ENCODE data around the gene PCID2. TPM values are rescaled to one million over a fixed set of nuclear protein-coding genes. Genes with fewer than 3 reads are reported as not detected.

The PCID2 gene
- total RNA-seq, 4 donors from 2014 or later, result 28.0 to 44.2 (median 40.3) TPM

DNA sequence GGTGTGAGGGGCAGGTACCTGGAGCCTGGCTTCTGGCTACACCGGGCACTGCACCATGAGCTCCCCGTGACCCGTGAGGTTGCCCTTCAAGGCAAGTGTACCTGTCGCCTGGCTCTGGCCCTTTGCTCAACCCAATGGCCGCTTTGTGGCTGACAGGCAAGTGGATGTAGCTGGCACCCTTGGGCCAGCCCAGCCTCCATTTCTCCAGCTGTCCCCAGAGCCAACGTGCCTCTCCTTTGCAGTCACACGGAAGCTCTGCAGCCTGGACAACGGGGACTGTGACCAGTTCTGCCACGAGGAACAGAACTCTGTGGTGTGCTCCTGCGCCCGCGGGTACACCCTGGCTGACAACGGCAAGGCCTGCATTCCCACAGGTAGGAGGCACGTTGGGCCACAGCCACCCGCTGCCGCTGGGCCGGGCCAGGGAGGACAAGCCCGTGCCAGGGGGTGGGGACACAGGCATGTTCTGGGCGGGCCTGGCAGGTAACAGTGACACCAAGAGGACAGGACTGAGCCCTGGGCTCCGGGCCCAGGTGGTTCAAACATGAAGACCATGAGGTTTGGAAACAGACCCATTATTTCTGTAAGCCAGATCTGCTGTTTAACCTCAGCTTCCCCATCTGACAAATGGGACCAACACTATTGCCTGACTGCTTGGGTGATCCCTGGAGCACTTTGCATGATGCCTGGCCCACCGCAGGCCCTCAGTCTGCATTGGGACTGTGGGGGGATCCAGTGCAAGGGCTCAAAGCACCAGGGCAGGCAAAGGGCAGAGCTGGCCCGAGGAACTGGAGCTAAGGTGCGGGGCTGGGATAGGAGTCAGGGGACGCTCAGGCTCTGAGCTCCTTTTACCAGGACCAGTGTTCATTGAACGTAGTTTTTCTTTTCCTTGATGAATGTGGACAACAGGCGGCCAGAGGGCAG, 67.5 kb downstream of the PCID2 start:
- 70 to 91% methylated on average over 24 to 25 of the region's 26 CpGs for WGBS, 2 donors
- no peak overlapping the region for H3K4me3 ChIP-seq (ENCODE audit: low read depth, poor library complexity, severe bottlenecking)
- peak in 1 of 2 donors; percentile 85 for DNase-seq (ENCODE audit: low spot score in 2 of 2)
- intact Hi-C loops (cut with DNase I; ENCODE audit: low total_unique reads), result no loop called here
- no peak for TF ChIP-seq POLR2A (IDR thresholded peaks at IDR 0.05)
- TF ChIP-seq, protein P1, sequence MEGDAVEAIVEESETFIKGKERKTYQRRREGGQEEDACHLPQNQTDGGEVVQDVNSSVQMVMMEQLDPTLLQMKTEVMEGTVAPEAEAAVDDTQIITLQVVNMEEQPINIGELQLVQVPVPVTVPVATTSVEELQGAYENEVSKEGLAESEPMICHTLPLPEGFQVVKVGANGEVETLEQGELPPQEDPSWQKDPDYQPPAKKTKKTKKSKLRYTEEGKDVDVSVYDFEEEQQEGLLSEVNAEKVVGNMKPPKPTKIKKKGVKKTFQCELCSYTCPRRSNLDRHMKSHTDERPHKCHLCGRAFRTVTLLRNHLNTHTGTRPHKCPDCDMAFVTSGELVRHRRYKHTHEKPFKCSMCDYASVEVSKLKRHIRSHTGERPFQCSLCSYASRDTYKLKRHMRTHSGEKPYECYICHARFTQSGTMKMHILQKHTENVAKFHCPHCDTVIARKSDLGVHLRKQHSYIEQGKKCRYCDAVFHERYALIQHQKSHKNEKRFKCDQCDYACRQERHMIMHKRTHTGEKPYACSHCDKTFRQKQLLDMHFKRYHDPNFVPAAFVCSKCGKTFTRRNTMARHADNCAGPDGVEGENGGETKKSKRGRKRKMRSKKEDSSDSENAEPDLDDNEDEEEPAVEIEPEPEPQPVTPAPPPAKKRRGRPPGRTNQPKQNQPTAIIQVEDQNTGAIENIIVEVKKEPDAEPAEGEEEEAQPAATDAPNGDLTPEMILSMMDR (IDR thresholded peaks at IDR 0.05), result no peak

DNA sequence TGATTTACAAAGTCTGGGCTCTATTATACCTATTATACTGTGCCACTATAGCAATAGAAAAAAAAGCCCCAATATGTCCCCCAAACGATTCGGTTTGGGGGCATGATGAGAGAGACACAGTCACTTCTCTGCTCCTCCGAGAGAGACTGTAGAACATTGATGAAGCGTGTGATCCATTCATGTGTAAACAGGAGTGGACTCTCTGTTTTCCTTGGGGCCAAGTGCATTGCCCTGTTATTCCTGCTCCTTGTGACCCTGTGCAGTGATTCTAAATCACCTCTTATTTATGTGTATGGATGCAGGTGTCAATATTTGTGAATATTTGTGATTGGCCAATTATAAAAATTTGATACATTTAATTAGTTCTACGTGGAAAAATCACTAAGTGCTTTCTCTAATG, 68.9 kb downstream of the PCID2 start:
- 86% methylated on average over 5 of the region's 5 CpGs for WGBS, 2 donors
- no peak for TF ChIP-seq POLR2A (IDR thresholded peaks at IDR 0.05)
- TF ChIP-seq, protein P1 (IDR thresholded peaks at IDR 0.05), result no peak
- intact Hi-C loops (cut with DNase I; ENCODE audit: low total_unique reads), result no loop called here

DNA sequence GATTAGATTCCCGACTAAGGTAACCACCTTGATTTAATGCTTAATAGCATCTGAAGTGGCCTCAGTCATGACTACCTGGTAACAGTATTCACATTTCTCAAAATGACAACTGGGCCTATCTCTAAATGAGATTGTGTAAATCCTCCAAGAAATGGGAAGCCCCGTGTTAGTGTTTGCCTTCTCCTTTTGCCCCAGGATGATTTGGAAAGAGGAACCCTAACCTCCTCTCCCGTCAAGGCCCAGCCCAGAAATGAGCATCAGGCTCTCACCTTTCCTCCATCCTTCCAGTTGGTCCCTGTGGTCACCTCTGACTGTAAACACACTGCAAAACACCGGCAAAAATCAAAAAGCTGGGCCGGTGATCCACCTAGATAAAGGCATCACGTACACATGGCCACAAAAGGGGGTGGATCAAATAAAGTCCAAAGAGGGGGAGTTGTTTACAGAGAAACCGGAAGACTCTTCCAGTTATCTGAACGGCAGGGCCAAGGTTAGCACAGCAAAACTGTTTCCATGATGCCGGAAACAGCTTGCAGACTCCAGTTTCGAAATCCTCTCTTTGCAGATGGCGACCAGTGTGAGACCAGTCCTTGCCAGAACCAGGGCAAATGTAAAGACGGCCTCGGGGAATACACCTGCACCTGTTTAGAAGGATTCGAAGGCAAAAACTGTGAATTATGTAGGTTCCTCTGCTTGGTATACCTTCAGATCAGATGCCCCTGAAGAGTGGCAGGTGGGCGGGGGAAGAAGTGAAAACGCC, 69.5 kb downstream of the PCID2 start:
- TF ChIP-seq POLR2A (IDR thresholded peaks at IDR 0.05), result no peak
- TF ChIP-seq, protein P1 (IDR thresholded peaks at IDR 0.05), result no peak
- 80 to 82% methylated on average over 16 of the region's 16 CpGs for WGBS, 2 donors
- no peak overlapping the region for H3K4me3 ChIP-seq (ENCODE audit: low read depth, poor library complexity, severe bottlenecking)
- intact Hi-C loops (cut with DNase I; ENCODE audit: low total_unique reads), result no loop called here
- DNase-seq (ENCODE audit: low spot score in 2 of 2), result peak in 1 of 2 donors; percentile 52

More for the DNA sequence above, 68.9 kb downstream of the PCID2 start:
- no peak overlapping the region for H3K4me3 ChIP-seq (ENCODE audit: low read depth, poor library complexity, severe bottlenecking)
- DNase-seq (ENCODE audit: low spot score in 2 of 2), result no peak

DNA sequence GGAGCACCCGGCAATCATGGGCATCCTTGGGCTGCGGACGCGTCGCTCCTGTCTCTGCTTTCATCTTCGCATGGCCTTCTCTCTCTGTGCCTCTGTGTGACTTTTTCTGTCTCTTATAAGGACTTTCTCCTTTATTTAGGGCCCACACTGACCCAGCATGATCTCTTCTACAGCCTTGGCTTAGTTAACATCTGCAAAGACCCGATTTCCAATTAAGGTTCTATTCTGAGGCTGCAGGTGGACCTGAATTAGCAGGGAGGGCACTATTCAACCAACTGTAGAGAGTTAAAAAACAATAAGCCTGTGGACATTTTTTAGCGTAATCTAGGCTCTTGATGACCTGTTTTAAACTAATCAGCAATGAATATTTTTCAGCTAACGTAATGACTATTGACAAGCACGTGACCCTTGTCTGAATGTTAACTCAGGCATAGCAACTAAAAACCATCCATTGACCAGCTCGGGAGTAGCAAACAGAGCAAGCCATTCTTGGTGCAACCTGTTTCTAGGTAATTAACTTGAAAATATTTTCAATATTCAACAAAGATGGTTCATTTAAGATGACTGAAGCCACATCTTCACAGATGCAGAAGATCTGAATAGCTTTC, 70.7 kb downstream of the PCID2 start:
- intact Hi-C loops (cut with DNase I; ENCODE audit: low total_unique reads), result no loop called here
- WGBS, 2 donors, result 84 to 87% methylated on average over 11 of the region's 11 CpGs
- no peak for DNase-seq (ENCODE audit: low spot score in 2 of 2)
- no peak overlapping the region for H3K4me3 ChIP-seq (ENCODE audit: low read depth, poor library complexity, severe bottlenecking)
- no peak for TF ChIP-seq POLR2A (IDR thresholded peaks at IDR 0.05)
- TF ChIP-seq, protein P1 (IDR thresholded peaks at IDR 0.05), result no peak

DNA sequence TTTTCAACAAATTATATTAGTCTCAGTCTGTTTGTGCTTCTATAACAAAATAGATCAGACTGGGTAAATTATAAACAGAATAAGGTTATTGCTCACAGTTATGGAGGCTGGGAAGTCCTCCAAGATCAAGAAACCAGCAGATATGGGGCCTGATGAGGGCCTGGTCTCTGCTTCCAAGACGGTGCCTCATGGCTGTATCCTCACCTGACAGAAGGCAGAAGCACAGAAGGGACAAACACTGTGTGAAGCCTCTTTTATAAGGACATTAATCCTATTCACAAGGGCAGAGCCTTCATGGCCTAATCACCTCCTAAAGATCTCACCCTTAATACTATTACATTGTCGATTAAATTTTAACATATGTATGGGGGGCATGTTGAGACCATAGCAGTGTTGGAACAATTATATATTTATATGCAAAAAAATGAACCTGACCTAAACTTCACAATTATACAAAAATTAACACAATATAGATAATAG, 73.1 kb downstream of the PCID2 start:
- WGBS, 2 donors, result 90 to 91% methylated on average over 2 of the region's 2 CpGs
- intact Hi-C loops (cut with DNase I; ENCODE audit: low total_unique reads), result no loop called here
- DNase-seq (ENCODE audit: low spot score in 2 of 2), result no peak

More for the DNA sequence above, 73.1 kb downstream of the PCID2 start:
- no peak for TF ChIP-seq POLR2A (IDR thresholded peaks at IDR 0.05)
- TF ChIP-seq, protein P1 (IDR thresholded peaks at IDR 0.05), result no peak
- H3K4me3 ChIP-seq (ENCODE audit: low read depth, poor library complexity, severe bottlenecking), result no peak overlapping the region

Measured in lower leg skin (tissue), 4 donors.